Measurements from ENCODE around the gene PCOLCE2.

- no peak for TF ChIP-seq CTCF (conservative IDR thresholded peaks at IDR 0.05 in 1 of 2, IDR thresholded peaks at IDR 0.05 in 1 of 2; ENCODE audit: extremely low read depth in 1 of 2, insufficient read depth in 1 of 2, low read depth in 1 of 2, low read length in 2 of 2)
- TF ChIP-seq EZH2 (IDR thresholded peaks at IDR 0.05; ENCODE audit: borderline replicate concordance, low read length) = no peak
Measured at GRCh38 chr3:142930463-142930862, 41.6 kb upstream of the PCOLCE2 start.

Data from mammary epithelial cell (primary cell).